ENCODE results near the gene NOTCH3.

The NOTCH3 gene

GRCh38 chr19:15213715-15214381 is 13.1 kb upstream of the NOTCH3 start:
- Histone ChIP-seq H4K20me1 (ENCODE audit: control insufficient read depth, insufficient read depth, low read depth, low read length) (no peaks in the 10 kb centered on the region), H3K9me3 (ENCODE audit: control insufficient read depth, insufficient read depth, low read length) (no peaks in the 10 kb centered on the region), H3K9me2 (replicated peaks; ENCODE audit: control insufficient read depth, low read length) (no peaks in the 10 kb centered on the region), H3K4me2 (ENCODE audit: low read length) (no peak overlapping the region), H3K4me3 (ENCODE audit: low read length) (no peak overlapping the region), H3F3A (ENCODE audit: control insufficient read depth, insufficient read depth) (no peaks in the 10 kb centered on the region), H3K36me3 (ENCODE audit: control insufficient read depth, low read length) (no peaks in the 10 kb centered on the region), H3K27me3 (ENCODE audit: control insufficient read depth, low read length) (no peaks in the 10 kb centered on the region), H3K27ac (ENCODE audit: low read depth, low read length) (no peak overlapping the region), H3K79me2 (ENCODE audit: control insufficient read depth, low read length) (no peaks in the 10 kb centered on the region), H3K4me1 (ENCODE audit: control insufficient read depth, low read length) (no peaks in the 10 kb centered on the region)
- TF ChIP-seq EZH2phosphoT487 (IDR thresholded peaks at IDR 0.05; ENCODE audit: borderline replicate concordance, low read length) (no peak), CTCF (IDR thresholded peaks at IDR 0.05; ENCODE audit: low read depth, low read length, poor library complexity, severe bottlenecking) (no peak)

- H3K4me2 ChIP-seq (ENCODE audit: low read length), result no peak overlapping the region
- H3K79me2 ChIP-seq (ENCODE audit: control insufficient read depth, low read length), result no peaks in the 10 kb centered on the region
- H3K4me1 ChIP-seq (ENCODE audit: control insufficient read depth, low read length), result no peaks in the 10 kb centered on the region
- H3K27me3 ChIP-seq (ENCODE audit: control insufficient read depth, low read length), result no peaks in the 10 kb centered on the region
- H3K9me2 ChIP-seq (replicated peaks; ENCODE audit: control insufficient read depth, low read length), result no peaks in the 10 kb centered on the region
- TF ChIP-seq CTCF (IDR thresholded peaks at IDR 0.05; ENCODE audit: low read depth, low read length, poor library complexity, severe bottlenecking), result no peak
- no peak for TF ChIP-seq EZH2phosphoT487 (IDR thresholded peaks at IDR 0.05; ENCODE audit: borderline replicate concordance, low read length)
- no peak overlapping the region for H3K27ac ChIP-seq (ENCODE audit: low read depth, low read length)
- H3K36me3 ChIP-seq (ENCODE audit: control insufficient read depth, low read length), result no peaks in the 10 kb centered on the region
- H3F3A ChIP-seq (ENCODE audit: control insufficient read depth, insufficient read depth), result no peaks in the 10 kb centered on the region
- H4K20me1 ChIP-seq (ENCODE audit: control insufficient read depth, insufficient read depth, low read depth, low read length), result no peaks in the 10 kb centered on the region
- no peak overlapping the region for H3K4me3 ChIP-seq (ENCODE audit: low read length)
- no peaks in the 10 kb centered on the region for H3K9me3 ChIP-seq (ENCODE audit: control insufficient read depth, insufficient read depth, low read length)
These were observed 11.9 kb upstream of the NOTCH3 start for GRCh38 chr19:15212711-15213110.

GRCh38 chr19:15210323-15210781 is 9.6 kb upstream of the NOTCH3 start:
- no peaks in the 10 kb centered on the region for H3F3A ChIP-seq (ENCODE audit: control insufficient read depth, insufficient read depth)
- no peaks in the 10 kb centered on the region for H4K20me1 ChIP-seq (ENCODE audit: control insufficient read depth, insufficient read depth, low read depth, low read length)
- H3K4me1 ChIP-seq (ENCODE audit: control insufficient read depth, low read length), result no peaks in the 10 kb centered on the region
- no peaks in the 10 kb centered on the region for H3K9me3 ChIP-seq (ENCODE audit: control insufficient read depth, insufficient read depth, low read length)
- no peaks in the 10 kb centered on the region for H3K9me2 ChIP-seq (replicated peaks; ENCODE audit: control insufficient read depth, low read length)
- no peak overlapping the region for H3K4me3 ChIP-seq (ENCODE audit: low read length)
- H3K27me3 ChIP-seq (ENCODE audit: control insufficient read depth, low read length), result no peaks in the 10 kb centered on the region
- H3K36me3 ChIP-seq (ENCODE audit: control insufficient read depth, low read length), result no peaks in the 10 kb centered on the region
- no peak for TF ChIP-seq EZH2phosphoT487 (IDR thresholded peaks at IDR 0.05; ENCODE audit: borderline replicate concordance, low read length)
- TF ChIP-seq CTCF (IDR thresholded peaks at IDR 0.05; ENCODE audit: low read depth, low read length, poor library complexity, severe bottlenecking), result no peak
- no peak overlapping the region for H3K27ac ChIP-seq (ENCODE audit: low read depth, low read length)
- H3K79me2 ChIP-seq (ENCODE audit: control insufficient read depth, low read length), result no peaks in the 10 kb centered on the region
- no peak overlapping the region for H3K4me2 ChIP-seq (ENCODE audit: low read length)
